Measurements from ENCODE around the gene NR2C2.

DNA sequence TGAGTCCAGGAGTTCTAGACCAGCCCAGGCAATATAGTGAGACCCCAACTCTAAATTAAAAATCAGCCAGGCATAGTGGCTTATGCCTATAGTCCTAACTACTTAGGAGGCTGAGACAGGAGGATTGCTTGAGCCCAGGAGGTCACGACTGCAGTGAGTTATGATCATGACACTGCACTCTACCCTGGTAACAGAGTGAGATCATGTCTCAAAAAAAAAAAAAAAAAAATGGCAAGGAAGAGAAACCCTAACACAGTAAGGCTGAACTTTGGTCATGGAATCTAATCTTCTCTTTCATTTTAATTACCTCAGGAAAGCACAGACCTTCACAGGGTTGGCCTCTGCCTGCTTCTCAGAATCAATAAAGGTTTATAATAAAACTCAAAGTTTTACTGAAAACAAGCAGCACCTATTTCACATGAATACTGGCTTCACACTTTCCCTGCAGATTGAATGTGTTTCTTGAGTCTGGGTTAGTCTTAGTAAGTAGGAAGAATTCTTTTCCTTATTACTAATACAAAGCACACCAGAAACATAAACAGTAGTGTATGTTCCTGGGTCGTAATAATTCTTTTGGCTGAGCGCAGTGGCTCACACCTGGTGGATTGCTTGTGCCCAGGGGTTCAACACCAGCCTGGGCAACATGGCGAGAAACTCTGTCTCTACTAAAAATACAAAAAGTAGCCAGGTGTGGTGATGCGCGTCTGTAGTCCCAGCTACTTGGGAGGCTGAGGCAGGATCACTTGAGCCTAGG lies 11.6 kb upstream of the NR2C2 start:
- no peak for TF ChIP-seq EZH2 (IDR thresholded peaks at IDR 0.05; ENCODE audit: borderline replicate concordance, low read depth, low read length, severe bottlenecking)
- TF ChIP-seq, protein P1, sequence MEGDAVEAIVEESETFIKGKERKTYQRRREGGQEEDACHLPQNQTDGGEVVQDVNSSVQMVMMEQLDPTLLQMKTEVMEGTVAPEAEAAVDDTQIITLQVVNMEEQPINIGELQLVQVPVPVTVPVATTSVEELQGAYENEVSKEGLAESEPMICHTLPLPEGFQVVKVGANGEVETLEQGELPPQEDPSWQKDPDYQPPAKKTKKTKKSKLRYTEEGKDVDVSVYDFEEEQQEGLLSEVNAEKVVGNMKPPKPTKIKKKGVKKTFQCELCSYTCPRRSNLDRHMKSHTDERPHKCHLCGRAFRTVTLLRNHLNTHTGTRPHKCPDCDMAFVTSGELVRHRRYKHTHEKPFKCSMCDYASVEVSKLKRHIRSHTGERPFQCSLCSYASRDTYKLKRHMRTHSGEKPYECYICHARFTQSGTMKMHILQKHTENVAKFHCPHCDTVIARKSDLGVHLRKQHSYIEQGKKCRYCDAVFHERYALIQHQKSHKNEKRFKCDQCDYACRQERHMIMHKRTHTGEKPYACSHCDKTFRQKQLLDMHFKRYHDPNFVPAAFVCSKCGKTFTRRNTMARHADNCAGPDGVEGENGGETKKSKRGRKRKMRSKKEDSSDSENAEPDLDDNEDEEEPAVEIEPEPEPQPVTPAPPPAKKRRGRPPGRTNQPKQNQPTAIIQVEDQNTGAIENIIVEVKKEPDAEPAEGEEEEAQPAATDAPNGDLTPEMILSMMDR (IDR thresholded peaks at IDR 0.05; ENCODE audit: borderline replicate concordance, extremely low read depth, low read length, poor library complexity, severe bottlenecking), result no peak
